PFSK-1 (cell line): ENCODE results near the gene PADI1.

Experiments
- FOXP2 ChIP-seq: optimal IDR thresholded peaks from 2 replicates; pipeline ENCODE3; 2011; ENCODE audit warnings: borderline replicate concordance, control low read depth, inconsistent platforms; ENCODE audit not compliant: insufficient read depth; ENCODE audit errors: extremely low read length, extremely low read depth
- POLR2AphosphoS5 ChIP-seq: IDR thresholded peaks from 2 replicates; pipeline ENCODE4 v1.6.1; 2012; ENCODE audit warnings: low read depth, mild to moderate bottlenecking, control low read depth, low read length, moderate library complexity
- SIN3A ChIP-seq: IDR thresholded peaks from 2 replicates; pipeline ENCODE4 v1.6.1; 2012; ENCODE audit warnings: mild to moderate bottlenecking, low read length, moderate library complexity, borderline replicate concordance; ENCODE audit not compliant: insufficient read depth
- TAF1 ChIP-seq: IDR thresholded peaks from 2 replicates; pipeline ENCODE4 v1.6.1; 2012; ENCODE audit warnings: low read length, control low read depth, borderline replicate concordance; ENCODE audit not compliant: insufficient read depth
- TF ChIP-seq, protein P1 (sequence below), 2 experiments: IDR thresholded peaks; 2 replicates each; pipeline versions ENCODE4 v1.6.1 to v1.8.0; 2011 to 2012; ENCODE audit warnings: low read depth in 2 of 2, low read length in 2 of 2, control low read depth in 1 of 2, inconsistent platforms in 1 of 2, mild to moderate bottlenecking in 1 of 2, moderate library complexity in 1 of 2; ENCODE audit not compliant: insufficient read depth in 1 of 2

PADI1 gene

GRCh38 chr1:17170571-17170970 lies 34.4 kb upstream of the PADI1 start:
- no peak for TF ChIP-seq POLR2AphosphoS5
- no peak for TF ChIP-seq FOXP2
- no peak for TF ChIP-seq TAF1
- TF ChIP-seq, protein P1, sequence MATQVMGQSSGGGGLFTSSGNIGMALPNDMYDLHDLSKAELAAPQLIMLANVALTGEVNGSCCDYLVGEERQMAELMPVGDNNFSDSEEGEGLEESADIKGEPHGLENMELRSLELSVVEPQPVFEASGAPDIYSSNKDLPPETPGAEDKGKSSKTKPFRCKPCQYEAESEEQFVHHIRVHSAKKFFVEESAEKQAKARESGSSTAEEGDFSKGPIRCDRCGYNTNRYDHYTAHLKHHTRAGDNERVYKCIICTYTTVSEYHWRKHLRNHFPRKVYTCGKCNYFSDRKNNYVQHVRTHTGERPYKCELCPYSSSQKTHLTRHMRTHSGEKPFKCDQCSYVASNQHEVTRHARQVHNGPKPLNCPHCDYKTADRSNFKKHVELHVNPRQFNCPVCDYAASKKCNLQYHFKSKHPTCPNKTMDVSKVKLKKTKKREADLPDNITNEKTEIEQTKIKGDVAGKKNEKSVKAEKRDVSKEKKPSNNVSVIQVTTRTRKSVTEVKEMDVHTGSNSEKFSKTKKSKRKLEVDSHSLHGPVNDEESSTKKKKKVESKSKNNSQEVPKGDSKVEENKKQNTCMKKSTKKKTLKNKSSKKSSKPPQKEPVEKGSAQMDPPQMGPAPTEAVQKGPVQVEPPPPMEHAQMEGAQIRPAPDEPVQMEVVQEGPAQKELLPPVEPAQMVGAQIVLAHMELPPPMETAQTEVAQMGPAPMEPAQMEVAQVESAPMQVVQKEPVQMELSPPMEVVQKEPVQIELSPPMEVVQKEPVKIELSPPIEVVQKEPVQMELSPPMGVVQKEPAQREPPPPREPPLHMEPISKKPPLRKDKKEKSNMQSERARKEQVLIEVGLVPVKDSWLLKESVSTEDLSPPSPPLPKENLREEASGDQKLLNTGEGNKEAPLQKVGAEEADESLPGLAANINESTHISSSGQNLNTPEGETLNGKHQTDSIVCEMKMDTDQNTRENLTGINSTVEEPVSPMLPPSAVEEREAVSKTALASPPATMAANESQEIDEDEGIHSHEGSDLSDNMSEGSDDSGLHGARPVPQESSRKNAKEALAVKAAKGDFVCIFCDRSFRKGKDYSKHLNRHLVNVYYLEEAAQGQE (IDR thresholded peaks at IDR 0.05; ENCODE audit: insufficient read depth in 1 of 2, low read depth in 2 of 2, low read length in 2 of 2): no peak
- no peak for TF ChIP-seq SIN3A

DNA sequence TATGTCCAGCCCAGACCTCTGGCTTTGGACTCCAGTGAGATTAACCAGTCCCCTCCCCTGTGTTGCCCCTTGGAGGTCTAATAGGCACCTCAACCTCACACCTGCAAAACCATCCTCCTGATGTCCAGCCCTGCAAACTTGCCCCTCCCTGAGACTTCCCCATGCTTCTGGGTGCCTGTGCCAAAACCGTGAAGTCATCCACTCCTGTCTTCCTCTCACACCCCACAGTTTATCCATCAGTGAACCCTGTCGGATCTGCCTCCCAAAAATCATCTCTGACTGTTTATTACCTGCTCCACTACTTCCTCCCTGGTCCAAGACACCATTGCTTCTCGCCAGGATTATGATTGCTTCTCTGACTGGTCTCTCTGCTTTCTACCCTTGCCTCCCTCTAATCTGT lies 31.7 kb upstream of the PADI1 start:
- TF ChIP-seq, protein P1 (IDR thresholded peaks at IDR 0.05; ENCODE audit: insufficient read depth in 1 of 2, low read depth in 2 of 2, low read length in 2 of 2): no peak
- no peak for TF ChIP-seq POLR2AphosphoS5
- no peak for TF ChIP-seq TAF1
- no peak for TF ChIP-seq FOXP2
- no peak for TF ChIP-seq SIN3A

DNA sequence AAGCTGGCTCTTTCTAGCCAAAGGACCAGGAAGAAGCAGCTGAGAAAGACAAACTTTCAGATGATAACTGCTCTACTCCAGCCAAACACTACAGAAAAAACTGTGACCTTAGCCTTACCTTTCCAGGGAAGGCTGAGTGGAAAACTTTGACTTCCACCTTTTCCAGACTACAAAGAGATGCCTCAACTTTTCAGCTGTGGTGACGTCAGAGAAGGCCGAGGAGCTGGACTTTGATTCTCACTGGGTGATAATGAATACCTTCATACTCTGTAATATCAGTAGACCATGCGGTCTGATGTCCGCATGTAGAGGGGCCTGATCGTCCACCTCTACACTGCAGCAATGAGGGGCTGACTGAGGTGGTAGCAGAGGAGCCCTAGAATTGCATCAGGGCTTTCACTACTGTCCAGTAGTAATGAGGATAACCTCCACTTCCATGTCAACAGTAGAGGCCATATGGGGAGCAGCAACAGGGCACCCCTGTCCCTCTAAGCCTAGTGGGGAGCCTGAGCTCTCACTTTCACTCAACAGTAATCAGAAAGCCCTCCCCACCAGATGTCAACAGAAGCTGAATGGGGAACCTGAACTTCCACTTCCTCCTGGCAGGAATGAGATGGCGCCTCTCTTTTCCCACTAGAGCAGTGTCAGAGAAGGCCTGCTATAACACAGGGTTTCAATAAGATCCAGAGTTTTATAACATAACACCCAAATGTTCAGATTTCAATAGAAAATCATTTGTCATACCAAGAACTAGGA lies 28.4 kb upstream of the PADI1 start:
- TF ChIP-seq POLR2AphosphoS5 (no peak), SIN3A (no peak), FOXP2 (no peak), TAF1 (no peak)
- TF ChIP-seq, protein P1 (IDR thresholded peaks at IDR 0.05; ENCODE audit: insufficient read depth in 1 of 2, low read depth in 2 of 2, low read length in 2 of 2): no peak

GRCh38 chr1:17177651-17178050 lies 27.3 kb upstream of the PADI1 start:
- no peak for TF ChIP-seq SIN3A
- TF ChIP-seq, protein P1 (IDR thresholded peaks at IDR 0.05; ENCODE audit: insufficient read depth in 1 of 2, low read depth in 2 of 2, low read length in 2 of 2): no peak
